ENCODE measurements around the gene APPBP2. TPM values are rescaled to one million over a fixed set of nuclear protein-coding genes. Genes with fewer than 3 reads are reported as not detected.
A peak's percentile ranks its signal among the peaks of the same experiment; 100 is the strongest.

Gene APPBP2
- total RNA-seq, 1 donor from 2014 or later = 34.8 TPM

- H3K27me3 Mint-ChIP-seq (ENCODE audit: unreplicated experiment) = peaks cover 6% of the 10 kb centered on the region
- H3K4me3 Mint-ChIP-seq (ENCODE audit: unreplicated experiment) = peak overlapping the region; percentile 97
- no peaks in the 10 kb centered on the region for H3K9me3 Mint-ChIP-seq (ENCODE audit: unreplicated experiment)
- TF ChIP-seq CTCF (IDR thresholded peaks at IDR 0.05; ENCODE audit: unreplicated experiment) = no peak
- DNase-seq (ENCODE audit: low spot score) = no peak
- peaks cover 29% of the 10 kb centered on the region for H3K4me1 Mint-ChIP-seq (ENCODE audit: unreplicated experiment)
- peaks cover 12% of the 10 kb centered on the region for H3K36me3 Mint-ChIP-seq (ENCODE audit: low read depth, unreplicated experiment)
- H3K27ac Mint-ChIP-seq (ENCODE audit: unreplicated experiment) = peak overlapping the region; percentile 90
Measured at GRCh38 chr17:60526726-60527125, 684 bp upstream of the APPBP2 start.

GRCh38 chr17:60525328-60525684 lies 736 bp downstream of the APPBP2 start:
- Mint-ChIP-seq H3K9me3 (ENCODE audit: unreplicated experiment) (no peaks in the 10 kb centered on the region), H3K27ac (ENCODE audit: unreplicated experiment) (peak overlapping the region; percentile 90), H3K27me3 (ENCODE audit: unreplicated experiment) (peaks cover 6% of the 10 kb centered on the region), H3K4me3 (ENCODE audit: unreplicated experiment) (peak overlapping the region; percentile 97), H3K36me3 (ENCODE audit: low read depth, unreplicated experiment) (peaks cover 19% of the 10 kb centered on the region), H3K4me1 (ENCODE audit: unreplicated experiment) (peaks cover 27% of the 10 kb centered on the region)
- peak; percentile 9 for DNase-seq (ENCODE audit: low spot score)
- TF ChIP-seq CTCF (IDR thresholded peaks at IDR 0.05; ENCODE audit: unreplicated experiment) = no peak

- Mint-ChIP-seq H3K9me3 (ENCODE audit: unreplicated experiment) (no peaks in the 10 kb centered on the region), H3K4me3 (ENCODE audit: unreplicated experiment) (peak overlapping the region; percentile 97), H3K27ac (ENCODE audit: unreplicated experiment) (peak overlapping the region; percentile 90), H3K4me1 (ENCODE audit: unreplicated experiment) (peaks cover 24% of the 10 kb centered on the region), H3K36me3 (ENCODE audit: low read depth, unreplicated experiment) (peaks cover 19% of the 10 kb centered on the region), H3K27me3 (ENCODE audit: unreplicated experiment) (peaks cover 6% of the 10 kb centered on the region)
- TF ChIP-seq CTCF (IDR thresholded peaks at IDR 0.05; ENCODE audit: unreplicated experiment) = no peak
- DNase-seq (ENCODE audit: low spot score) = no peak
Measured at GRCh38 chr17:60524463-60525327, 1.3 kb downstream of the APPBP2 start.

- Mint-ChIP-seq H3K36me3 (ENCODE audit: low read depth, unreplicated experiment) (peaks cover 20% of the 10 kb centered on the region), H3K4me3 (ENCODE audit: unreplicated experiment) (peak overlapping the region; percentile 97), H3K27ac (ENCODE audit: unreplicated experiment) (peak overlapping the region; percentile 64), H3K9me3 (ENCODE audit: unreplicated experiment) (no peaks in the 10 kb centered on the region), H3K4me1 (ENCODE audit: unreplicated experiment) (peaks cover 22% of the 10 kb centered on the region), H3K27me3 (ENCODE audit: unreplicated experiment) (peaks cover 6% of the 10 kb centered on the region)
- DNase-seq (ENCODE audit: low spot score) = no peak
- no peak for TF ChIP-seq CTCF (IDR thresholded peaks at IDR 0.05; ENCODE audit: unreplicated experiment)
Measured at GRCh38 chr17:60523822-60524221, 2.2 kb downstream of the APPBP2 start.

GRCh38 chr17:60522889-60523626 lies 3.0 kb downstream of the APPBP2 start:
- Mint-ChIP-seq H3K4me3 (ENCODE audit: unreplicated experiment) (no peak overlapping the region), H3K4me1 (ENCODE audit: unreplicated experiment) (peaks cover 23% of the 10 kb centered on the region), H3K27ac (ENCODE audit: unreplicated experiment) (no peak overlapping the region), H3K36me3 (ENCODE audit: low read depth, unreplicated experiment) (peaks cover 23% of the 10 kb centered on the region), H3K9me3 (ENCODE audit: unreplicated experiment) (no peaks in the 10 kb centered on the region), H3K27me3 (ENCODE audit: unreplicated experiment) (peaks cover 6% of the 10 kb centered on the region)
- TF ChIP-seq CTCF (IDR thresholded peaks at IDR 0.05; ENCODE audit: unreplicated experiment) = no peak
- DNase-seq (ENCODE audit: low spot score) = no peak

All from endothelial cell (in vitro differentiated cells).